Adrenal gland (tissue), 12 donors: Measurements from ENCODE around the gene MMP17. TPM values are rescaled to one million over a fixed set of nuclear protein-coding genes. Genes with fewer than 3 reads are reported as not detected.

Source experiments
- DNase-seq, 7 donors: peaks; one replicate each; pipeline ENCODE4 v3.0.0-alpha.2; 2019 to 2020
- H3K27ac ChIP-seq, 5 donors: fragments of 200-600 bp; sonication (generic) in 4 of 5; 1 replicate in 3 of 5; 2 replicates in 2 of 5; pipeline versions ENCODE4 v1.5.1 to v1.8.0; 2016 to 2020; ENCODE audit warnings: mild to moderate bottlenecking in 1 of 5
- H3K27me3 ChIP-seq: fragments of 200-600 bp; 2 replicates; pipeline ENCODE4 v1.8.0; 2021
- H3K36me3 ChIP-seq, 2 donors: fragments of 200-600 bp; replicated peaks in 1 of 2; 1 replicate in 1 of 2; 2 replicates in 1 of 2; pipeline versions ENCODE4 v1.5.1 to v1.8.0; 2018 to 2022
- H3K4me1 ChIP-seq, 2 donors: fragments of 200-600 bp; replicated peaks in 1 of 2; 1 replicate in 1 of 2; 2 replicates in 1 of 2; pipeline versions ENCODE4 v1.5.1 to v1.8.0; 2018 to 2021
- H3K4me3 ChIP-seq, 4 donors: fragments of 200-600 bp; sonication (generic) in 3 of 4; one replicate each; pipeline ENCODE4 v1.5.1; 2016 to 2018
- H3K9me3 ChIP-seq, 3 donors: fragments of 200-600 bp; sonication (generic) in 1 of 3; replicated peaks in 1 of 3; 1 replicate in 2 of 3; 2 replicates in 1 of 3; pipeline versions ENCODE4 v1.5.1 to v1.8.0; 2016 to 2021
- POLR2A ChIP-seq, 2 donors: fragments of 450-650 bp; IDR thresholded peaks; one replicate each; pipeline ENCODE4 v1.6.1; 2017; ENCODE audit warnings: antibody characterized with exemption in 2 of 2, mild to moderate bottlenecking in 2 of 2, moderate library complexity in 1 of 2
- WGBS, 4 donors: extraction: QIAGEN DNeasy Blood & Tissue Kit in 2 of 4; methylation state at CpG; one replicate each; pipeline versions ENCODE4 v1.1.5 to v1.1.7; 2013 to 2017; 5-methylcytosine and 5-hydroxymethylcytosine counted together
- intact Hi-C, 2 donors: fragments of 100-400 bp; cut with DNase I; formaldehyde crosslinking; loops; one replicate each; pipeline versions ENCODE4 v1.14.1 to v1.15.0; 2022 to 2023
- polyA plus RNA-seq, 3 donors: library from polyadenylated mRNA; stranded (reverse); fragments of 200-250 nt in 2 of 3; fragments of 350-450 nt in 1 of 3; fragmentation: Illumina TruSeq in 1 of 3; extraction: RNeasy Lipid Tissue Mini Kit (QIAGEN cat#74804) in 1 of 3; gene quantifications; one replicate each; pipeline ENCODE4 v1.2.3, GENCODE V29; 2013 to 2014
- total RNA-seq, 9 donors: library from RNA; depleted of rRNA in 4 of 9; stranded (reverse); fragments of >200 nt in 4 of 9; fragments of 120-200 nt in 1 of 9; fragmentation: NEBNext Ultra II Directional in 1 of 9; extraction: Animal tissue kit (Norgen Biotek cat#: 25700) in 1 of 9; gene quantifications; one replicate each; pipeline versions ENCODE4 v1.1.0 to v1.2.4, GENCODE V29; 2013 to 2023
- TF ChIP-seq, protein P1 (sequence below), 6 experiments: fragments of 450-650 bp in 4 of 6; fragments of 200-600 bp in 2 of 6; sonication (generic) in 1 of 6; IDR thresholded peaks; 1 replicate in 5 of 6; 2 replicates in 1 of 6; pipeline versions ENCODE4 v1.5.1 to v1.8.0; 2016 to 2021; ENCODE audit warnings: antibody characterized with exemption in 6 of 6, mild to moderate bottlenecking in 2 of 6, moderate library complexity in 1 of 6
- donor health status: healthy with polysubstance abuse.
- donor health status: Bipolar disorder and iron deficiency.
- donor health status: DM: yes; HTN: yes; CAD: no.
- donor health status: DM: no; HTN: no; CAD: no.
- donor health status: DM: no; HTN: no; CAD: no.
- donor health status: DM: yes; HTN: yes; CAD: no.

MMP17 gene
- total and polyA plus RNA-seq, 12 donors = 0.32 to 16.5 (median 1.1) TPM; not detected in 1

GRCh38 chr12:131836714-131837397, 8.7 kb downstream of the MMP17 start:
- no peak for DNase-seq
- 46 to 72% (median 66%) methylated on average over 5 to 13 of the region's 13 CpGs for WGBS, 4 donors
- no peak for TF ChIP-seq POLR2A (IDR thresholded peaks at IDR 0.05)
- TF ChIP-seq, protein P1, sequence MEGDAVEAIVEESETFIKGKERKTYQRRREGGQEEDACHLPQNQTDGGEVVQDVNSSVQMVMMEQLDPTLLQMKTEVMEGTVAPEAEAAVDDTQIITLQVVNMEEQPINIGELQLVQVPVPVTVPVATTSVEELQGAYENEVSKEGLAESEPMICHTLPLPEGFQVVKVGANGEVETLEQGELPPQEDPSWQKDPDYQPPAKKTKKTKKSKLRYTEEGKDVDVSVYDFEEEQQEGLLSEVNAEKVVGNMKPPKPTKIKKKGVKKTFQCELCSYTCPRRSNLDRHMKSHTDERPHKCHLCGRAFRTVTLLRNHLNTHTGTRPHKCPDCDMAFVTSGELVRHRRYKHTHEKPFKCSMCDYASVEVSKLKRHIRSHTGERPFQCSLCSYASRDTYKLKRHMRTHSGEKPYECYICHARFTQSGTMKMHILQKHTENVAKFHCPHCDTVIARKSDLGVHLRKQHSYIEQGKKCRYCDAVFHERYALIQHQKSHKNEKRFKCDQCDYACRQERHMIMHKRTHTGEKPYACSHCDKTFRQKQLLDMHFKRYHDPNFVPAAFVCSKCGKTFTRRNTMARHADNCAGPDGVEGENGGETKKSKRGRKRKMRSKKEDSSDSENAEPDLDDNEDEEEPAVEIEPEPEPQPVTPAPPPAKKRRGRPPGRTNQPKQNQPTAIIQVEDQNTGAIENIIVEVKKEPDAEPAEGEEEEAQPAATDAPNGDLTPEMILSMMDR (IDR thresholded peaks at IDR 0.05) = no peak
- H3K27me3 ChIP-seq = peaks cover 30% of the 10 kb centered on the region
- no peak overlapping the region for H3K27ac ChIP-seq
- H3K9me3 ChIP-seq = no peaks in the 10 kb centered on the region
- H3K4me1 ChIP-seq = no peaks in the 10 kb centered on the region
- intact Hi-C loops = no loop called here
- no peak overlapping the region for H3K4me3 ChIP-seq
- H3K36me3 ChIP-seq = no peaks in the 10 kb centered on the region

- H3K4me1 ChIP-seq = no peaks in the 10 kb centered on the region
- no peak for DNase-seq
- no peaks in the 10 kb centered on the region for H3K36me3 ChIP-seq
- no peak overlapping the region for H3K4me3 ChIP-seq
- intact Hi-C loops = no loop called here
- WGBS, 4 donors = 89 to 92% (median 90%) methylated on average over 33 to 46 of the region's 46 CpGs
- H3K27ac ChIP-seq = no peak overlapping the region
- no peaks in the 10 kb centered on the region for H3K9me3 ChIP-seq
- no peaks in the 10 kb centered on the region for H3K27me3 ChIP-seq
- TF ChIP-seq, protein P1 (IDR thresholded peaks at IDR 0.05) = no peak
- no peak for TF ChIP-seq POLR2A (IDR thresholded peaks at IDR 0.05)
These were observed 12.6 kb downstream of the MMP17 start for GRCh38 chr12:131840643-131841416.

DNA sequence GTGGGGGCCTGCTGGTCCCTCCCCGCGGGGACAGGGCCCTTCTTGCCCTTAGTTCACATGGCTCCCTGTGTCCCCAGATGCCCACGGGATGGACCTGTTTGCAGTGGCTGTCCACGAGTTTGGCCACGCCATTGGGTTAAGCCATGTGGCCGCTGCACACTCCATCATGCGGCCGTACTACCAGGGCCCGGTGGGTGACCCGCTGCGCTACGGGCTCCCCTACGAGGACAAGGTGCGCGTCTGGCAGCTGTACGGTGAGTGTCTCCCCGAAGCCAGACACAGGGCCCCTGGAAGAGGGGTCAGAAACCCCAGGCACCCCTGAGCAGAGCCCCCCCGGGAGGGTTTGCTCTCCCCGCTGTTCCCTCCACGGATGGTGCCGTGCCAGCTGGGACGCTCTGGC, 13.4 kb downstream of the MMP17 start:
- Histone ChIP-seq H3K27me3 (no peaks in the 10 kb centered on the region), H3K4me3 (no peak overlapping the region), H3K9me3 (no peaks in the 10 kb centered on the region), H3K4me1 (no peaks in the 10 kb centered on the region), H3K36me3 (no peaks in the 10 kb centered on the region), H3K27ac (no peak overlapping the region)
- 60 to 100% (median 91%) methylated on average over 1 to 22 of the region's 22 CpGs for WGBS, 4 donors
- no peak for DNase-seq
- intact Hi-C loops = no loop called here
- no peak for TF ChIP-seq POLR2A (IDR thresholded peaks at IDR 0.05)
- TF ChIP-seq, protein P1 (IDR thresholded peaks at IDR 0.05) = no peak

DNA sequence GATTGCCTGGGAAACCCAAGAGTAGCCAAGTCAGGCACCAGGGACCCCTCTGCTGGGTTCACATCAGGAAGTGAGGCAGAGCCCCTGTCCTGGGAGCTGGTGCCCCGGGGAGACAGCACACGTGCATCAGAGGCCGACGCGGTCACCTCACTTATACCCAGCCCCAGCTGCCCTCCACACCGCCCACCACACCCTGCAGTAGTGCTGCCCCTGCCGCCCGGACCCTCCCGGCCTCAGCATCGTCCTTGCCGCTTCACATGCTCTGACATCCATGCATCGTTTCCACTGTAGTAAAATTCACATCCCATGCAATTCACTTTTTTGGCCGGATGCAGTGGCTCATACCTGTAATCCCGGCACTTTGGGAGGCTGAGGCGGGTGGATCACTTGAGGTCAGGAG, 14.0 kb downstream of the MMP17 start:
- intact Hi-C loops = no loop called here

More for the DNA sequence above, 14.0 kb downstream of the MMP17 start:
- H3K27ac ChIP-seq = no peak overlapping the region
- H3K9me3 ChIP-seq = no peaks in the 10 kb centered on the region
- no peaks in the 10 kb centered on the region for H3K4me1 ChIP-seq
- no peaks in the 10 kb centered on the region for H3K27me3 ChIP-seq
- no peak overlapping the region for H3K4me3 ChIP-seq
- TF ChIP-seq, protein P1 (IDR thresholded peaks at IDR 0.05) = no peak
- TF ChIP-seq POLR2A (IDR thresholded peaks at IDR 0.05) = no peak
- no peaks in the 10 kb centered on the region for H3K36me3 ChIP-seq
- no peak for DNase-seq
- 81 to 91% (median 84%) methylated on average over 5 to 15 of the region's 15 CpGs for WGBS, 4 donors
